H9 (cell line): ENCODE results near the gene PRAME. TPM values are rescaled to one million over a fixed set of nuclear protein-coding genes. Genes with fewer than 3 reads are reported as not detected.

Experiments used
- DNase-seq: peaks from one replicate; pipeline ENCODE4 v3.0.0-alpha.2; 2017
- H2AFZ ChIP-seq: one replicate; pipeline ENCODE4 v1.6.1; 2013; ENCODE audit warnings: mild to moderate bottlenecking, low read length, control low read depth, moderate library complexity
- H2AK5ac ChIP-seq: 2 replicates; pipeline ENCODE4 v1.6.1; 2013; ENCODE audit warnings: low read length, control low read depth, mixed read lengths; ENCODE audit not compliant: insufficient read length
- H2BK120ac ChIP-seq: one replicate; pipeline ENCODE4 v1.6.1; 2013; ENCODE audit warnings: low read depth, mild to moderate bottlenecking, low read length, control low read depth, inconsistent platforms; ENCODE audit not compliant: poor library complexity, severe bottlenecking
- H2BK12ac ChIP-seq: 2 replicates; pipeline ENCODE4 v1.6.1; 2013; ENCODE audit warnings: low read length, control low read depth, mixed read lengths, low read depth; ENCODE audit not compliant: insufficient read length
- H2BK15ac ChIP-seq: 2 replicates; pipeline ENCODE4 v1.6.1; 2013; ENCODE audit warnings: low read depth, low read length, control low read depth
- H2BK20ac ChIP-seq: one replicate; pipeline ENCODE4 v1.6.1; 2013; ENCODE audit warnings: low read depth, mild to moderate bottlenecking, low read length, control low read depth, inconsistent platforms; ENCODE audit not compliant: poor library complexity, severe bottlenecking
- H2BK5ac ChIP-seq: 2 replicates; pipeline ENCODE4 v1.6.1; 2013; ENCODE audit warnings: low read length, control low read depth, mixed read lengths; ENCODE audit not compliant: insufficient read length
- H3K14ac ChIP-seq: 2 replicates; pipeline ENCODE4 v1.6.1; 2013; ENCODE audit warnings: low read length, control low read depth; ENCODE audit not compliant: insufficient read depth
- H3K18ac ChIP-seq: 2 replicates; pipeline ENCODE4 v1.6.1; 2013; ENCODE audit warnings: low read depth, mild to moderate bottlenecking, mixed read lengths, low read length, control low read depth; ENCODE audit not compliant: insufficient read length
- H3K23ac ChIP-seq: 2 replicates; pipeline ENCODE4 v1.6.1; 2013; ENCODE audit warnings: low read length, control low read depth, mixed read lengths, low read depth; ENCODE audit not compliant: insufficient read length
- H3K23me2 ChIP-seq: 2 replicates; pipeline ENCODE4 v1.6.1; 2013; ENCODE audit warnings: low read depth, mild to moderate bottlenecking, mixed read lengths, low read length, control low read depth; ENCODE audit not compliant: insufficient read length, poor library complexity, severe bottlenecking
- H3K27ac ChIP-seq: 2 replicates; pipeline ENCODE4 v1.5.1; 2013; ENCODE audit warnings: low read length, control low read depth, mixed read lengths, low read depth; ENCODE audit not compliant: insufficient read length
- H3K27me3 ChIP-seq: 2 replicates; pipeline ENCODE4 v1.6.1; 2013; ENCODE audit warnings: low read length, control low read depth, inconsistent platforms; ENCODE audit not compliant: insufficient read depth
- H3K4ac ChIP-seq: 2 replicates; pipeline ENCODE4 v1.6.1; 2013; ENCODE audit warnings: low read depth, mild to moderate bottlenecking, control low read depth, inconsistent platforms, low read length, moderate library complexity
- H3K4me1 ChIP-seq: 2 replicates; pipeline ENCODE4 v1.6.1; 2013; ENCODE audit warnings: low read length, control low read depth, inconsistent platforms; ENCODE audit not compliant: insufficient read depth
- H3K4me2 ChIP-seq: 2 replicates; pipeline ENCODE4 v1.6.1; 2013; ENCODE audit warnings: low read length, control low read depth, mixed read lengths; ENCODE audit not compliant: insufficient read length, insufficient read depth
- H3K56ac ChIP-seq: 2 replicates; pipeline ENCODE4 v1.6.1; 2013; ENCODE audit warnings: low read depth, mild to moderate bottlenecking, mixed read lengths, low read length, control low read depth; ENCODE audit not compliant: insufficient read length
- H3K79me1 ChIP-seq: 2 replicates; pipeline ENCODE4 v1.6.1; 2013; ENCODE audit warnings: low read depth, mild to moderate bottlenecking, moderate library complexity, low read length, control low read depth, inconsistent platforms; ENCODE audit not compliant: insufficient read depth, poor library complexity, severe bottlenecking
- H3K79me2 ChIP-seq: 2 replicates; pipeline ENCODE4 v1.6.1; 2013; ENCODE audit warnings: low read length, control low read depth, inconsistent platforms; ENCODE audit not compliant: insufficient read depth
- H3K9ac ChIP-seq: 2 replicates; pipeline ENCODE4 v1.6.1; 2013; ENCODE audit warnings: low read length, control low read depth, mixed read lengths; ENCODE audit not compliant: insufficient read length; ENCODE audit errors: extremely low read depth
- H3K9me3 ChIP-seq: one replicate; pipeline ENCODE4 v1.6.1; 2013; ENCODE audit warnings: low read depth, low read length, inconsistent platforms; ENCODE audit not compliant: control insufficient read depth
- H3T11ph ChIP-seq: one replicate; pipeline ENCODE4 v1.6.1; 2013; ENCODE audit warnings: mild to moderate bottlenecking, low read length, control low read depth, inconsistent platforms
- H4K20me1 ChIP-seq: one replicate; pipeline ENCODE4 v1.6.1; 2013; ENCODE audit not compliant: control insufficient read depth, insufficient read length, insufficient read depth
- H4K5ac ChIP-seq: 2 replicates; pipeline ENCODE4 v1.6.1; 2013; ENCODE audit warnings: low read depth, mild to moderate bottlenecking, mixed read lengths, low read length, control low read depth; ENCODE audit not compliant: insufficient read length
- H4K8ac ChIP-seq: replicated peaks from 2 replicates; pipeline ENCODE4 v1.6.1; 2013; ENCODE audit warnings: low read length, control low read depth, mixed read lengths, low read depth; ENCODE audit not compliant: insufficient read length
- H4K91ac ChIP-seq: 2 replicates; pipeline ENCODE4 v1.6.1; 2013; ENCODE audit warnings: low read depth, mild to moderate bottlenecking, moderate library complexity, mixed read lengths, low read length, control low read depth; ENCODE audit not compliant: insufficient read length
- H3K27ac Mint-ChIP-seq, 3 experiments: 2 replicates in 2 of 3; 3 replicates in 1 of 3; pipeline ENCODE4 v1.8.0; 2020 to 2021; ENCODE audit warnings: mixed read lengths in 3 of 3, mild to moderate bottlenecking in 1 of 3, moderate library complexity in 1 of 3
- H3K27me3 Mint-ChIP-seq: 2 replicates; pipeline ENCODE4 v1.8.0; 2021; ENCODE audit warnings: low read depth, mild to moderate bottlenecking, moderate library complexity, mixed read lengths
- H3K36me3 Mint-ChIP-seq, 3 experiments: 2 replicates in 2 of 3; 3 replicates in 1 of 3; pipeline ENCODE4 v1.8.0; 2020 to 2021; ENCODE audit warnings: low read depth in 3 of 3, mixed read lengths in 3 of 3; ENCODE audit not compliant: insufficient read depth in 1 of 3
- H3K4me1 Mint-ChIP-seq, 2 experiments: 2 replicates each; pipeline ENCODE4 v1.8.0; 2020; ENCODE audit warnings: mixed read lengths in 2 of 2
- H3K4me3 Mint-ChIP-seq, 2 experiments: 2 replicates in 1 of 2; 3 replicates in 1 of 2; pipeline ENCODE4 v1.8.0; 2020 to 2021; ENCODE audit warnings: mild to moderate bottlenecking in 2 of 2, mixed read lengths in 2 of 2, moderate library complexity in 1 of 2
- H3K9me3 Mint-ChIP-seq, 2 experiments: 2 replicates in 1 of 2; 3 replicates in 1 of 2; pipeline ENCODE4 v1.8.0; 2020; ENCODE audit warnings: mild to moderate bottlenecking in 2 of 2, mixed read lengths in 2 of 2, moderate library complexity in 1 of 2
- WGBS: extraction: QIAGEN DNeasy Blood & Tissue Kit; methylation state at CpG from one replicate; pipeline ENCODE4 v1.1.7; 2013; ENCODE audit warnings: missing lambda C conversion rate, low lambda C conversion rate, mixed read lengths; ENCODE audit not compliant: insufficient read length; ENCODE audit errors: extremely low coverage; 5-methylcytosine and 5-hydroxymethylcytosine counted together
- total RNA-seq: library from RNA; stranded (reverse); gene quantifications from 2 replicates; pipeline ENCODE4 v1.2.1, GENCODE V29; 2021
- TF ChIP-seq, protein P1 (sequence below): fragments of 200-600 bp; sonication (generic); conservative IDR thresholded peaks from 3 replicates; pipeline ENCODE4 v1.8.0; 2021; ENCODE audit warnings: antibody characterized with exemption, mild to moderate bottlenecking

PRAME gene
- total RNA-seq, 1 experiment from 2014 or later: 0.31 TPM

GRCh38 chr22:22535662-22536061 lies 23.4 kb downstream of the PRAME start:
- Histone ChIP-seq H3K23me2 (no peaks in the 10 kb centered on the region), H4K20me1 (no peaks in the 10 kb centered on the region), H3K4ac (no peak overlapping the region), H3K14ac (no peak overlapping the region), H3K56ac (no peak overlapping the region), H3K18ac (no peak overlapping the region), H3K4me1 (no peaks in the 10 kb centered on the region), H2BK15ac (no peak overlapping the region), H2BK20ac (no peak overlapping the region), H3K27me3 (peaks cover 7% of the 10 kb centered on the region; the same call in 1 of the 2 replicates), H4K5ac (no peak overlapping the region), H3T11ph (no peak overlapping the region), H3K79me2 (no peaks in the 10 kb centered on the region), H4K8ac (no peak overlapping the region), H3K9ac (no peak overlapping the region), H3K23ac (no peak overlapping the region), H3K27ac (no peak overlapping the region), H3K9me3 (no peaks in the 10 kb centered on the region), H4K91ac (no peak overlapping the region), H2BK120ac (no peak overlapping the region), H2AFZ (no peak overlapping the region), H3K4me2 (no peak overlapping the region), H3K79me1 (no peaks in the 10 kb centered on the region), H2AK5ac (no peak overlapping the region), H2BK12ac (no peak overlapping the region), H2BK5ac (no peak overlapping the region)
- H3K4me1 Mint-ChIP-seq: no peaks in the 10 kb centered on the region
- no peak overlapping the region for H3K4me3 Mint-ChIP-seq
- DNase-seq: no peak
- H3K9me3 Mint-ChIP-seq: peaks cover 5 to 9% of the 10 kb centered on the region in 2 experiments; a peak in 3 of 5 replicates
- TF ChIP-seq, protein P1, sequence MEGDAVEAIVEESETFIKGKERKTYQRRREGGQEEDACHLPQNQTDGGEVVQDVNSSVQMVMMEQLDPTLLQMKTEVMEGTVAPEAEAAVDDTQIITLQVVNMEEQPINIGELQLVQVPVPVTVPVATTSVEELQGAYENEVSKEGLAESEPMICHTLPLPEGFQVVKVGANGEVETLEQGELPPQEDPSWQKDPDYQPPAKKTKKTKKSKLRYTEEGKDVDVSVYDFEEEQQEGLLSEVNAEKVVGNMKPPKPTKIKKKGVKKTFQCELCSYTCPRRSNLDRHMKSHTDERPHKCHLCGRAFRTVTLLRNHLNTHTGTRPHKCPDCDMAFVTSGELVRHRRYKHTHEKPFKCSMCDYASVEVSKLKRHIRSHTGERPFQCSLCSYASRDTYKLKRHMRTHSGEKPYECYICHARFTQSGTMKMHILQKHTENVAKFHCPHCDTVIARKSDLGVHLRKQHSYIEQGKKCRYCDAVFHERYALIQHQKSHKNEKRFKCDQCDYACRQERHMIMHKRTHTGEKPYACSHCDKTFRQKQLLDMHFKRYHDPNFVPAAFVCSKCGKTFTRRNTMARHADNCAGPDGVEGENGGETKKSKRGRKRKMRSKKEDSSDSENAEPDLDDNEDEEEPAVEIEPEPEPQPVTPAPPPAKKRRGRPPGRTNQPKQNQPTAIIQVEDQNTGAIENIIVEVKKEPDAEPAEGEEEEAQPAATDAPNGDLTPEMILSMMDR: no peak
- no peak overlapping the region for H3K27ac Mint-ChIP-seq
- H3K36me3 Mint-ChIP-seq: no peaks in the 10 kb centered on the region
- no CpG with 5 or more reads among the region's 3 CpGs for WGBS
- H3K27me3 Mint-ChIP-seq: peaks cover 94% of the 10 kb centered on the region
